GM13976 (cell line): ENCODE results near the gene ELOVL1.

Experiments used
- DNase-seq: peaks from one replicate; pipeline ENCODE4 v3.0.0; 2012; ENCODE audit warnings: low spot score
- CTCF ChIP-seq: IDR thresholded peaks from 2 replicates; pipeline ENCODE4 v1.5.1; 2012; ENCODE audit warnings: borderline replicate concordance, mild to moderate bottlenecking; ENCODE audit not compliant: insufficient read depth; ENCODE audit errors: extremely low read depth, missing control alignments, control extremely low read depth
- in situ Hi-C: fragments of 300-500 bp; cut with MboI; formaldehyde crosslinking; loops from one replicate; pipeline ENCODE4 v1.12.0; 2022; ENCODE audit warnings: low sequenced_read_pairs, mixed read lengths, inconsistent platforms; ENCODE audit not compliant: unreplicated experiment

The ELOVL1 gene

GRCh38 chr1:43345120-43345519 lies 22.7 kb downstream of the ELOVL1 start:
- DNase-seq: no peak
- in situ Hi-C loops: no loop called here
- no peak for TF ChIP-seq CTCF

- DNase-seq: no peak
- no peak for TF ChIP-seq CTCF
- in situ Hi-C loops: no loop called here
Observed at GRCh38 chr1:43344267-43344850, 23.5 kb downstream of the ELOVL1 start.

DNA sequence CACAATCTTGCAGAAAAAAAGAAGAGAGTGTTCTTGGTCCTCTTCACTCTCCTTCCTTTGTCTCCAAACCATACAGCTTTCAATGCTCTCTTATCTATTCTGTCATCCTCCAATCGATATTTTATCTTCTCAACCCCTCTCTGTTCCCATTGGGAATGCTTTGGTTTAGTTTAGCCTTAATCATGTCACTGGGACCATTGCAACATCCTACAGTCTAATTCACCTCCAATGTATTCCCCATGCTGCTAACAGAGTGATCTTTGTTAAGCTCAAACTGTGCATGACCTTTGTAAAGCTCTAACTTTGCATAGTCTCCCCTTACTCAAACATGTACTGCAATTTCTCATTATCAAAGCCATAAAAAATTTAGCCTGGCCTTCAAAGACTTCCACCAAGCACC lies 27.3 kb downstream of the ELOVL1 start:
- in situ Hi-C loops: no loop called here

DNA sequence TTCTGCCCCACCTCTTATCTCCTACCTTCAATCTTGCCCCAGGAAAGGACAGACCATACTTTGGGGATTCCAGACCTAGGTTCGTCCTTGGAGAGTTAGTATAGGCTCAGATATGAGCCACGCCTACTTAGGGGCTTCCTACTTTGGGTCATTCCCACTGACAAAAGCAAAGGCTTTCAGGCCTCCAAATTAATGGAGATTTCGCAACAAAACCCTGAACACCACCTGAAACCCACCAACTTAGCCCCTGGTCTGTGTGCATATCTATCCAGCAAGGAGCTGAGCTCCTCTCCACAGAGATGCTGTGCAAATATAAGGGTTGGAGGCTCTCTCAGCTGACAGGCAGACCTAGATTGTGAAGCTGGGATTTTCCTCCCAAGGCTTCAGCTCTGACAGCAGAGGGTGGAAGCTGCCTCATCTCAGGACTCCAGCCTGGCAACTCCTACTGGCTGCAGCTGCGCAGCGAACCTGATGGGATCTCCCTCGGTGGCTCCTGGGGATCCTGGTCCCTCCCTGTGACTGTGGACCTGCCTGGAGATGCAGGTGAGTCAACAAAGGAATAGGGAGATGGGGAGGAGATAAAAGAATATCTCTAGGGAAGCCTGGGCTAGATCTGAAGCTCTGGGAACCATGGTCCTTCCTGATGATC lies 28.1 kb downstream of the ELOVL1 start:
- in situ Hi-C loops: no loop called here
- TF ChIP-seq CTCF: no peak
- no peak for DNase-seq

More for the DNA sequence above, 27.3 kb downstream of the ELOVL1 start:
- TF ChIP-seq CTCF: no peak
- no peak for DNase-seq

- DNase-seq: no peak
- TF ChIP-seq CTCF: no peak
- in situ Hi-C loops: no loop called here
Observed at GRCh38 chr1:43338001-43338400, 29.8 kb downstream of the ELOVL1 start.

DNA sequence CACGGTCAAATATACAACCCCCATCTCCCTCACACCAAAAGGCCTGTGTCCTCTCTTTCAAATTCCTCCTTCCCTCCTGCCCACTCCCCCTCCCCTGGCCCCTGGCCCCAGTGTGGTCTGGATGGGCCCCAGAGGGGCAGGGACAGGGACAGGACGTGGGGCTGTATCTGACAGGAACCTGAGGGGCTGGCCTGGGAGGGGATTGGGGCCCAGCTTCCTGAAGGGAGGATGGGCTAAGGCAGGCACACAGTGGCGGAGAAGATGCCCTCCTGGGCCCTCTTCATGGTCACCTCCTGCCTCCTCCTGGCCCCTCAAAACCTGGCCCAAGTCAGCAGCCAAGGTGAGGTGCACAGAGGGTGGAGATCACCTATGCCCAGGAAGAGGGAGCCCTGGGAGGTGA lies 30.2 kb downstream of the ELOVL1 start, which contains the start of gene MPL:
MPL (plus strand) TSS at position 231 of the 400 bp plus-strand sequence; CDS start at position 262, 31 bp downstream.
- no peak for DNase-seq
- in situ Hi-C loops: no loop called here
- TF ChIP-seq CTCF: no peak
